Measurements from ENCODE around the gene FIZ1. TPM values are rescaled to one million over a fixed set of nuclear protein-coding genes. Genes with fewer than 3 reads are reported as not detected.

FIZ1 gene
- total and polyA plus RNA-seq, 11 donors, result 10.0 to 16.7 (median 12.9) TPM

DNA sequence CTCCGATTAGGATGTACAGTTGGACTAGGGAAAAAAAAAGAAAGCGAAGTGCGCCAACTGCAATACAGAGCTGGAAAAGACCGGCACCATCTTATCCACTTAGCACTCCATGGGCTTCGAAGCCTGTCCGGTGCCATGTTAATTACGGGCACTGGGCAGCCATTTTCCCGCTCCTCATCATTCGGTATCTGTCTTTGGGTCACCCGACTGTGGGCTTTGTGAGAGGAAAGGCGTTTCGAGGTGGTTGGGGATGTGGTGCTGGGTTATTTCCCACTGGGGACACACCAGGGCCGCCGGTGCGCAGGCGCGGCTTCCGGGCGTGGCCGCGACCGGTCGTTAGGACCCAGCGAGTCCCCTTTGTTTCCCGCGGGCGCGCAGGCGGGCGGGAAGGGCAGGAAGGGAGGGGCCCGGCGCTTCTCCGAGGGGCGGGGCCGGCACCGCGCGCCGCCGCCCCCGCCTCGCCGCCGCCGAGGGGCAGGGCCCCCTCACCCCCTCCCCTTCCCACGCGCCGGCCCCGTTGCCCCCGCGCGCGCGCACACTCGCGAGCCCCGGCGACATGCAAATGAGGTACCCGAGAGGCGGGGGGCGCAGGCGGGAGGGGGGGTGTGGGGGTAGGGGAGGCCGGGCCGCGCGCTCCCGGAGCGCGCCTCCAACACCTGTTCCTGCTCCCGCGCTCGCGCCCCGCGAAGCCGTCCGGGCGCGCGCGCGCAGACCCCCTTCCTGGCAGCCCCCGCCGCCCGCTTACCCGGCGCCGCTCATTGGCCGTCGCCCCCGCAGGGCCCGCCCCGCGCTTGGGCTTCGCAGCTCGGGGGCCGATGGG lies 735 bp upstream of the FIZ1 start, which contains the start of gene ZNF524:
Gene ZNF524, plus strand, starts transcription at position 447 of the 820 bp plus-strand sequence. CDS start 1,825 bp downstream, outside the sequence.
- 0 to 1% (median 0%) methylated on average over 27 to 97 of the region's 97 CpGs for WGBS, 4 donors
- Histone ChIP-seq H3K4me3 (peak within 1 kb of the TSS; percentile 62 to 99 (median 86)), H3K27ac (peak within 1 kb of the TSS; percentile 92 to 100 (median 99)), H3K4me1 (peaks cover 3 to 30% (median 17%) of the 10 kb centered on the region in 12 donors), H3K27me3 (no peaks in the 10 kb centered on the region), H3K36me3 (peaks cover 0 to 33% (median 25%) of the 10 kb centered on the region in 9 donors), H3K9me3 (no peaks in the 10 kb centered on the region)
- ATAC-seq (peak; percentile 63 to 74 (median 66)), DNase-seq (peak; percentile 89 to 93 (median 90))
- intact Hi-C loops (cut with DNase I), result loop anchor here in 5 of 10 donors (2.0 to 10.0 kb wide), 7 partner anchors 32 to 455 kb away; partner anchors contain the start of genes SBK3 (in 2 of the 5), BRSK1 (in 1 of the 5), HSPBP1 (in 1 of the 5) and TNNT1 (in 1 of the 5)
- no peak for TF ChIP-seq POLR2A (IDR thresholded peaks at IDR 0.05)
- TF ChIP-seq, protein P1, sequence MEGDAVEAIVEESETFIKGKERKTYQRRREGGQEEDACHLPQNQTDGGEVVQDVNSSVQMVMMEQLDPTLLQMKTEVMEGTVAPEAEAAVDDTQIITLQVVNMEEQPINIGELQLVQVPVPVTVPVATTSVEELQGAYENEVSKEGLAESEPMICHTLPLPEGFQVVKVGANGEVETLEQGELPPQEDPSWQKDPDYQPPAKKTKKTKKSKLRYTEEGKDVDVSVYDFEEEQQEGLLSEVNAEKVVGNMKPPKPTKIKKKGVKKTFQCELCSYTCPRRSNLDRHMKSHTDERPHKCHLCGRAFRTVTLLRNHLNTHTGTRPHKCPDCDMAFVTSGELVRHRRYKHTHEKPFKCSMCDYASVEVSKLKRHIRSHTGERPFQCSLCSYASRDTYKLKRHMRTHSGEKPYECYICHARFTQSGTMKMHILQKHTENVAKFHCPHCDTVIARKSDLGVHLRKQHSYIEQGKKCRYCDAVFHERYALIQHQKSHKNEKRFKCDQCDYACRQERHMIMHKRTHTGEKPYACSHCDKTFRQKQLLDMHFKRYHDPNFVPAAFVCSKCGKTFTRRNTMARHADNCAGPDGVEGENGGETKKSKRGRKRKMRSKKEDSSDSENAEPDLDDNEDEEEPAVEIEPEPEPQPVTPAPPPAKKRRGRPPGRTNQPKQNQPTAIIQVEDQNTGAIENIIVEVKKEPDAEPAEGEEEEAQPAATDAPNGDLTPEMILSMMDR (IDR thresholded peaks at IDR 0.05), result no peak

DNA sequence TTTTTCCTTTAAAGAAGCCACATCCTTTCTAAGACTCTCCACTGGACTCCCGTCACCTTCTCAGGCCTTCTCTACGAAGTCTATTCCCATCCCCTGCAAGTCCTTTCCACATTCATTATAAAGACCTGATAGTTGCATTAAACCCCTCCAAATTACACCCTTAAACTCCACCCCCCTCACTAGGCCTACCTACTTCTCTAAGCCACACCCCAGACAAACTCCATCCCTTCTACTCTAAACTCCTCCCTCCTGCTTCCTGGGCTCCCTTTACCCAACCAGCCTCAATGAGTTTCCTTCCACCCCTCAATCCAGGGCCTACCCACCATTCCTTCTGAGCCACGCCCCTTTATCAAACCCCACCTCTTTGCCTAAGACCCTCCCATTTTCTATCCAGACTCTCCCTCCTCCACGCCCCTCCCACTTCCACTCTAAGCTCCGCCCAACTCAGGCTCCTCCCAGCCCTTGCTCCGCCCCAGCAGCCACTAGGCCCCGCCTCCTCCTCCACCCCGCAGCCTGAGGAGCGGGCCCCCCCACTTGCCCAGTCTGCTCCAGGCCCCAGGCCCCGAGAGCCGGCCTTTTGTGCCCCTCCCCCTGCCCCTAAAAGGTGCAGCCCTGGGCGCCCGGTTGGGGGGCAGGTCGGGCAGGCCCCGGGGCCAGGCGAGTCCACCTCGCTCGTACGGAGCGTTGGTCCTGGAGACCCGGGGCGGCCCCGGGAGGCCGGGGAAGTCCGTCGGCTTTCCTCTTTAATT lies 424 bp downstream of the FIZ1 start:
- Histone ChIP-seq H3K36me3 (peaks cover 0 to 40% (median 29%) of the 10 kb centered on the region in 9 donors), H3K4me3 (peak overlapping the region; percentile 62 to 99 (median 86)), H3K27ac (peak overlapping the region; percentile 92 to 100 (median 99)), H3K9me3 (no peaks in the 10 kb centered on the region), H3K27me3 (no peaks in the 10 kb centered on the region), H3K4me1 (peaks cover 0 to 20% (median 8%) of the 10 kb centered on the region in 12 donors)
- peak in 1 of 2 donors; percentile 58 for TF ChIP-seq POLR2A (IDR thresholded peaks at IDR 0.05)
- TF ChIP-seq, protein P1 (IDR thresholded peaks at IDR 0.05), result no peak
- peak; percentile 92 to 96 (median 93) for DNase-seq
- intact Hi-C loops (cut with DNase I), result loop anchor here in 5 of 10 donors (2.0 to 10.0 kb wide), 5 partner anchors 33 to 84 kb away; partner anchors contain the start of gene SBK3 (in 2 of the 5)
- WGBS, 4 donors, result 6 to 8% (median 6%) methylated on average over 24 to 26 of the region's 26 CpGs
- peak; percentile 70 to 86 (median 84) for ATAC-seq

DNA sequence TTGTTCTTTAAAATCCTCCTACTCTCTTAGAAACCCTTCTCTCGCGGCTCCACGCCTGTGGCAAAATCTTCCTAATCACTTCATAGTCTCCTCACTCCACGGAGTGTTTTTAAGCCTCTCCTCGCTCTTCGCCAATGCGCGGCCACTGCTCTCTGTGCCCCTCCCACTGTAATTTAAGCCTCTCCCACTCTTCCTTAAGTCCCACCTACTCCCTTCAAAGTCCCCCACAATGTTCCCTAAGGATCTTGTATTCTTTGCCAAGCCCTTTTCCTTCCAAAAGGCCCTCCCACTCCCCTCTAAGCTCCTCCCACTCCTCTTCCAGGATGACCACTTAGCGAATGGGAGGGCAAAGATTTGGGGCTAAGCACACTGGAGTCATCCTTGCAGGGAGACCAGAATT lies 1.3 kb downstream of the FIZ1 start:
- H3K36me3 ChIP-seq, result peaks cover 0 to 49% (median 29%) of the 10 kb centered on the region in 9 donors
- ATAC-seq, result no peak
- no peaks in the 10 kb centered on the region for H3K27me3 ChIP-seq
- H3K4me3 ChIP-seq, result no peak overlapping the region
- peaks cover 0 to 18% (median 8%) of the 10 kb centered on the region in 12 donors for H3K4me1 ChIP-seq
- no peak for DNase-seq
- intact Hi-C loops (cut with DNase I), result loop anchor here in 5 of 10 donors (2.0 to 10.0 kb wide), 5 partner anchors 34 to 83 kb away; partner anchors contain the start of gene SBK3 (in 2 of the 5)
- peak overlapping the region in 4 of 12 donors; percentile 99 to 100 (median 99) for H3K27ac ChIP-seq
- H3K9me3 ChIP-seq, result no peaks in the 10 kb centered on the region
- TF ChIP-seq, protein P1 (IDR thresholded peaks at IDR 0.05), result no peak
- no peak for TF ChIP-seq POLR2A (IDR thresholded peaks at IDR 0.05)
- 85 to 90% (median 88%) methylated on average over 9 of the region's 9 CpGs for WGBS, 4 donors

Measured in heart left ventricle (tissue), 16 donors.